Vagina (tissue), 2 donors: ENCODE results near the gene EPB41L2. TPM values are rescaled to one million over a fixed set of nuclear protein-coding genes. Genes with fewer than 3 reads are reported as not detected.

Experiments
- DNase-seq, 2 donors: peaks; one replicate each; pipeline ENCODE4 v3.0.0-alpha.2; 2017; ENCODE audit errors: extremely low spot score in 2 of 2
- H3K27ac ChIP-seq: fragments of 200-600 bp; sonication (generic); one replicate; pipeline ENCODE4 v1.5.1; 2019
- H3K27me3 ChIP-seq: fragments of 200-600 bp; sonication (generic); one replicate; pipeline ENCODE4 v1.5.1; 2019
- H3K36me3 ChIP-seq, 2 donors: fragments of 200-600 bp; sonication (generic); one replicate each; pipeline ENCODE4 v1.5.1; 2017 to 2019
- H3K4me1 ChIP-seq: fragments of 200-600 bp; sonication (generic); one replicate; pipeline ENCODE4 v1.5.1; 2019
- H3K4me3 ChIP-seq, 2 donors: fragments of 200-600 bp; sonication (generic); 1 replicate in 1 of 2; 2 replicates in 1 of 2; pipeline ENCODE4 v1.5.1; 2016 to 2019
- H3K9me3 ChIP-seq: fragments of 200-600 bp; sonication (generic); one replicate; pipeline ENCODE4 v1.5.1; 2019
- POLR2A ChIP-seq, 2 donors: fragments of 450-650 bp; IDR thresholded peaks; one replicate each; pipeline ENCODE4 v1.6.1; 2017; ENCODE audit warnings: antibody characterized with exemption in 2 of 2, mild to moderate bottlenecking in 2 of 2, moderate library complexity in 2 of 2
- POLR2AphosphoS5 ChIP-seq, 2 donors: sonication (generic); formaldehyde crosslinking; IDR thresholded peaks; one replicate each; pipeline ENCODE4 v1.9.0; 2017; ENCODE audit warnings: antibody characterized with exemption in 2 of 2, mild to moderate bottlenecking in 2 of 2, low read depth in 1 of 2; ENCODE audit not compliant: insufficient read depth in 1 of 2
- intact Hi-C: fragments of 100-400 bp; cut with DNase I; formaldehyde crosslinking; loops from one replicate; pipeline ENCODE4 v1.15.1; 2023
- total RNA-seq: library from RNA; depleted of rRNA; stranded (reverse); fragments of >200 nt; gene quantifications from one replicate; pipeline ENCODE4 v1.2.3, GENCODE V29; 2016
- TF ChIP-seq, protein P1 (sequence below), 3 experiments: fragments of 450-650 bp in 2 of 3; fragments of 200-600 bp in 1 of 3; sonication (generic) in 1 of 3; IDR thresholded peaks; one replicate each; pipeline ENCODE4 v1.5.1; 2017 to 2019; ENCODE audit warnings: antibody characterized with exemption in 3 of 3, mild to moderate bottlenecking in 2 of 3, moderate library complexity in 2 of 3

Gene EPB41L2
- total RNA-seq, 1 donor from 2014 or later, result 96.7 TPM

DNA sequence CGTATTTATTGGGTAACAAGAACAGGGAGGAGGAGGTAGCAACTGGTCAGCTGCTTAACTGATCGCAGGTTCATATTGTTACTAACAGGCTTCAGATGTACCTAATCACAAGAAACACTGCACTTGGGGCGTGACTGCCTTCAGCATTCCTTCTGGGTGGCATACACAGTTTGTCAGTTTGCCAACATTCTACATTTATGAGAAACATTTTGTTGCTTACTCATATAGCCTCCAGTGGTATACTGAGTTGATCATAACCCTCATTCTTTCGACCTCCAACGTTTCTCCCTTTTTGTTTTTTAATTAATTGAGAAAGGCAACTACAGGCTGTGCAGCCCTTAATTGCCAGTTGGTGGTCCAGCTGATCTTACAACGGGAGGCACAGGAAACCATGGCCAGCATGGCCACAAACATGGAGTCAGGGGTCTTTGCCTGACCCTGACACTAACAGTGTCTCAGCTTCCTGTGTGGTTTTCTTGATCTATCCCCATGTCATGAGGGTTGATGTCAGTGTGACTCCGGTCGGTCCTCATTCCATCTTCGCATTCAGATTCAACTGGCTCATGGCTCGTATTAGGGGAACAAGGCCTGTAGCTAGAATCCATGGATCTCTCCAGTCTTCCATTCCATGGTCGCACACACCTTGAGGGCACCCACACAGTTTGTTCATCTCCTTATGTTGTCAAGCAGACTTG lies 9.4 kb downstream of the EPB41L2 start:
- intact Hi-C loops, result no loop called here
- Histone ChIP-seq H3K27ac (no peak overlapping the region), H3K4me3 (no peak overlapping the region), H3K36me3 (peaks cover 0 to 16% of the 10 kb centered on the region in 2 donors), H3K4me1 (peaks cover 16% of the 10 kb centered on the region), H3K9me3 (peaks cover 27% of the 10 kb centered on the region), H3K27me3 (no peaks in the 10 kb centered on the region)
- TF ChIP-seq POLR2AphosphoS5 (IDR thresholded peaks at IDR 0.05; ENCODE audit: insufficient read depth in 1 of 2, low read depth in 1 of 2) (no peak), POLR2A (IDR thresholded peaks at IDR 0.05) (no peak)
- TF ChIP-seq, protein P1, sequence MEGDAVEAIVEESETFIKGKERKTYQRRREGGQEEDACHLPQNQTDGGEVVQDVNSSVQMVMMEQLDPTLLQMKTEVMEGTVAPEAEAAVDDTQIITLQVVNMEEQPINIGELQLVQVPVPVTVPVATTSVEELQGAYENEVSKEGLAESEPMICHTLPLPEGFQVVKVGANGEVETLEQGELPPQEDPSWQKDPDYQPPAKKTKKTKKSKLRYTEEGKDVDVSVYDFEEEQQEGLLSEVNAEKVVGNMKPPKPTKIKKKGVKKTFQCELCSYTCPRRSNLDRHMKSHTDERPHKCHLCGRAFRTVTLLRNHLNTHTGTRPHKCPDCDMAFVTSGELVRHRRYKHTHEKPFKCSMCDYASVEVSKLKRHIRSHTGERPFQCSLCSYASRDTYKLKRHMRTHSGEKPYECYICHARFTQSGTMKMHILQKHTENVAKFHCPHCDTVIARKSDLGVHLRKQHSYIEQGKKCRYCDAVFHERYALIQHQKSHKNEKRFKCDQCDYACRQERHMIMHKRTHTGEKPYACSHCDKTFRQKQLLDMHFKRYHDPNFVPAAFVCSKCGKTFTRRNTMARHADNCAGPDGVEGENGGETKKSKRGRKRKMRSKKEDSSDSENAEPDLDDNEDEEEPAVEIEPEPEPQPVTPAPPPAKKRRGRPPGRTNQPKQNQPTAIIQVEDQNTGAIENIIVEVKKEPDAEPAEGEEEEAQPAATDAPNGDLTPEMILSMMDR (IDR thresholded peaks at IDR 0.05), result no peak
- no peak for DNase-seq

DNA sequence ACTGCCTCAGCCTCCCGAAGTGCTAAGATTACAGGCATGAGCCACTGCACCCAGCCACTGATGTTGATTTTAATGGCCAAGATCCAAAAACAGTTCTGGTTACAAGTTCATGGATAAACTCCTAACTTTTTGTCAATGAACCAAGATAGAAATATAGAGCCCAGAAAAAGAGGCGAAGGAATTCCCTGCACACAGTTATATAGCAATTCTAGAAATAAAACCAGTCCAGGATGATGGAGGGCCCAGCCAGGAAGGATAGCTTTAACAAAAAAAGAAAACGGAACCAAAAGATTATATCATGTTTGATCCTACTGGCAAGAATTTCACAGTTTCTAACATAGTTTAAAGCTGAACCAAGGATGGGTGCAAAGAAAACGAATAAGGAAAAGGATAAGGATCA lies 10.9 kb downstream of the EPB41L2 start:
- H3K27me3 ChIP-seq, result no peaks in the 10 kb centered on the region
- H3K36me3 ChIP-seq, result peaks cover 0 to 16% of the 10 kb centered on the region in 2 donors
- intact Hi-C loops, result no loop called here
- peaks cover 16% of the 10 kb centered on the region for H3K4me1 ChIP-seq
- TF ChIP-seq POLR2A (IDR thresholded peaks at IDR 0.05) (no peak), POLR2AphosphoS5 (IDR thresholded peaks at IDR 0.05; ENCODE audit: insufficient read depth in 1 of 2, low read depth in 1 of 2) (no peak)
- TF ChIP-seq, protein P1 (IDR thresholded peaks at IDR 0.05), result no peak
- H3K4me3 ChIP-seq, result no peak overlapping the region
- no peak overlapping the region for H3K27ac ChIP-seq
- H3K9me3 ChIP-seq, result peaks cover 27% of the 10 kb centered on the region
- no peak for DNase-seq

DNA sequence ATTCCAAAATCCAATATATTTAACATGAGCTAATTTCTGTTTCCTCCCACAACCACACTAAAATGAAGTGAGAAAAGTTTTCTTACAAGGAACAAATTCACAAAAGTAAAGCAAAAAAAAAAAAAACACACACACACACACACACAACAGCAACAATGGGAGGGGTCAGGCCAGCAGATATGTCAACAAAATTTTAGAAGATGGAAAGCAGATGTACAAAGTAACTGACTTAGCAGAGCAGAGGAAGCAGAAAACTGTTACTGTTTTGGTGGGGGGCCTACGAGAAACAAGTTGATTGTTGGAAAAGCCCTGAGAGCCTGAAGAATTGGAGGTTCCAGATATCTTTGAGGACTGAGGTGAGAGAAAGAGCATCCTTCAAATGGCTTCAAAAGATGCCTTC lies 11.7 kb downstream of the EPB41L2 start:
- H3K36me3 ChIP-seq, result peaks cover 0 to 16% of the 10 kb centered on the region in 2 donors
- peaks cover 16% of the 10 kb centered on the region for H3K4me1 ChIP-seq
- no peak overlapping the region for H3K4me3 ChIP-seq
- TF ChIP-seq, protein P1 (IDR thresholded peaks at IDR 0.05), result no peak
- TF ChIP-seq POLR2A (IDR thresholded peaks at IDR 0.05), result no peak
- no peak for TF ChIP-seq POLR2AphosphoS5 (IDR thresholded peaks at IDR 0.05; ENCODE audit: insufficient read depth in 1 of 2, low read depth in 1 of 2)
- intact Hi-C loops, result no loop called here
- H3K9me3 ChIP-seq, result peaks cover 27% of the 10 kb centered on the region
- no peaks in the 10 kb centered on the region for H3K27me3 ChIP-seq
- no peak for DNase-seq
- no peak overlapping the region for H3K27ac ChIP-seq

DNA sequence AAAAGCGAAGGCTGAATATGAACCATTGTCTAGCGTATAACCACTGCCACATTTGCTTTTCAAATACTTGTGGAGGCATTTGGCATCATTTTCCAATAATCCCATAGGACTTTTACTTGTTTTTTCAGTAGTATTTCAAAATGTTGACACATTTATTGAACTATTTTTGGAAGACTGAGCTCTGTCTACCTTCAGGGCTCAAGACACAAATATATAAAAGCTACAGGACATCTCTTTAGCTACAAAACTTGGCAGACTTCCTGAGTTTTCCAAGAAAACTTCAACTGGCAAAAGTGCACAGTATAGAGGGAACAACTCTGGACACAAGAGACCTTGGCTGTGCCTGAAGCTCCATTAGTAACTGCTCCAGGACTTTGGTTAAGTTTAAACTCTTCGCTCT lies 13.4 kb downstream of the EPB41L2 start:
- Histone ChIP-seq H3K4me3 (no peak overlapping the region), H3K4me1 (peaks cover 16% of the 10 kb centered on the region), H3K36me3 (peaks cover 0 to 6% of the 10 kb centered on the region in 2 donors), H3K9me3 (peaks cover 12% of the 10 kb centered on the region), H3K27ac (no peak overlapping the region), H3K27me3 (no peaks in the 10 kb centered on the region)
- intact Hi-C loops, result no loop called here
- TF ChIP-seq POLR2AphosphoS5 (IDR thresholded peaks at IDR 0.05; ENCODE audit: insufficient read depth in 1 of 2, low read depth in 1 of 2) (no peak), POLR2A (IDR thresholded peaks at IDR 0.05) (no peak)
- TF ChIP-seq, protein P1 (IDR thresholded peaks at IDR 0.05), result no peak
- DNase-seq, result no peak

DNA sequence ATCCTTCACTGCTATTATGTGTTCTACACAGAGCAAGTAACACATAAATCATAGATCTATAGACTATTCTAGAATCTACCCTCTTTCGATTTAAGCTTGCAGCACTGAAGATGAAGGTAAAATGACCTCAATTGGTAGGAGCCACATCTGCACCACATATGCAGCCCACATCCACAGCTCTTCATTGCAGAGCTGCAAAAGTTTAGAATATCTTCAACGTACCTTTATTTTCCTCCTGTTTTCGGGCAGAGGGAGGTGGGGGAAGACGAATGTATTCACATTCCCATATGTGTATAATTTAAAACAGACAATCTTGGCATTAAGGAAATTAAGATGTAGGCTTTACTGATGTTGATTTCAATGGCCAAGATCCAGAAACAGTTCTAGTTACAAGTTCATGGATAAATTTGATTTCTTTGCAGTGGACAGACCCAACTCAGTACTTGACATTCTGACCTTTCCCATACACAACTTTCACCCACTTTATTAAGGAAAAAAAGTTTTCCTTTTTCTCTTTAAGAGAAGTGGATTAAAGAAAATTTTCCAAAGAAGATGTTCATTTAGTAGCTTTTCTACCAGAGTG lies 14.0 kb downstream of the EPB41L2 start:
- Histone ChIP-seq H3K4me1 (peaks cover 16% of the 10 kb centered on the region), H3K27ac (no peak overlapping the region), H3K9me3 (peaks cover 7% of the 10 kb centered on the region), H3K36me3 (peaks cover 0 to under 1% of the 10 kb centered on the region in 2 donors), H3K27me3 (no peaks in the 10 kb centered on the region), H3K4me3 (no peak overlapping the region)
- intact Hi-C loops, result no loop called here
- DNase-seq, result no peak
- TF ChIP-seq POLR2AphosphoS5 (IDR thresholded peaks at IDR 0.05; ENCODE audit: insufficient read depth in 1 of 2, low read depth in 1 of 2) (no peak), POLR2A (IDR thresholded peaks at IDR 0.05) (no peak)
- TF ChIP-seq, protein P1 (IDR thresholded peaks at IDR 0.05), result no peak
